GM19240 (cell line): ENCODE data around the gene RNU6-9.
A peak's percentile ranks its signal among the peaks of the same experiment; 100 is the strongest.
"Not testable (repeated sequence)": the region's sequence is repeated elsewhere in the genome, so short reads cannot be mapped to it uniquely, and the experiment has no call there.

Experiments used
- DNase-seq: peaks from one replicate; pipeline ENCODE4 v3.0.0; 2011; ENCODE audit warnings: low spot score; ENCODE audit not compliant: insufficient read length

Gene RNU6-9

GRCh38 chr19:877992-878660 is 15.2 kb upstream of the RNU6-9 start:
- DNase-seq = not testable (repeated sequence)

DNA sequence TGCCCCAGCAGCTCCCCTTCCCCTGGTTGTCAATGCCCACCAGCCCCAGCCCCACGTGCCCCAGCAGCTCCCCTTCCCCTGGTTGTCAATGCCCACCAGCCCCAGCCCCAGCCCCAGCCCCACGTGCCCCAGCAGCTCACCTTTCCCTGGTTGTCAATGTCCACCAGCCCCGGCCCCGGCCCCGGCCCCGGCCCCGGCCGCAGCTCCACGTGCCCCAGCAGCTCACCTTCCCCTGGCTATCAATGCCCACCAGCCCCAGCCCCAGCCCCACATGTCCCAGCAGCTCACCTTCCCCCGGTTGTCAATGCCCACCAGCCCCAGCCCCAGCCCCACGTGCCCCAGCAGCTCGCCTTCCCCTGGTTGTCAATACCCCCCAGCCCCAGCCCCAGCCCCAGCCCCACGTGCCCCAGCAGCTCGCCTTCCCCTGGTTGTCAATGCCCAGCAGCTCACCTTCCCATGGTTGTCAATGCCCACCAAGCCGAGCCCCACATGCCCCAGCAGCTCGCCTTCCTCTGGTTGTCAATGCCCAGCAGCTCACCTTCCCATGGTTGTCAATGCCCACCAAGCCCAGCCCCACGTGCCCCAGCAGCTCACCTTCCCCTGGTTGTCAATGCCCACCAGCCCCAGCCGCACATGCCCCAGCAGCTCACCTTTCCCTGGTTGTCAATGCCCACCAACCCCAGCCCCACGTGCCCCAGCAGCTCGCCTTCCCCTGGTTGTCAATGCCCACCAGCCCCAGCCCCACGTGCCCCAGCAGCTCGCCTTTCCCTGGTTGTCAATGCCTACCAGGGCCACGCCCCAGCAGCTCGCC is 14.3 kb upstream of the RNU6-9 start:
- DNase-seq = not testable (repeated sequence)

- DNase-seq = no peak
Observed at GRCh38 chr19:879711-880438, 13.4 kb upstream of the RNU6-9 start.

- DNase-seq = no peak
Observed at GRCh38 chr19:881385-882071, 11.8 kb upstream of the RNU6-9 start.

- no peak for DNase-seq
Observed at GRCh38 chr19:882871-883497, 10.3 kb upstream of the RNU6-9 start.

- no peak for DNase-seq
Observed at GRCh38 chr19:883661-884211, 9.5 kb upstream of the RNU6-9 start.

DNA sequence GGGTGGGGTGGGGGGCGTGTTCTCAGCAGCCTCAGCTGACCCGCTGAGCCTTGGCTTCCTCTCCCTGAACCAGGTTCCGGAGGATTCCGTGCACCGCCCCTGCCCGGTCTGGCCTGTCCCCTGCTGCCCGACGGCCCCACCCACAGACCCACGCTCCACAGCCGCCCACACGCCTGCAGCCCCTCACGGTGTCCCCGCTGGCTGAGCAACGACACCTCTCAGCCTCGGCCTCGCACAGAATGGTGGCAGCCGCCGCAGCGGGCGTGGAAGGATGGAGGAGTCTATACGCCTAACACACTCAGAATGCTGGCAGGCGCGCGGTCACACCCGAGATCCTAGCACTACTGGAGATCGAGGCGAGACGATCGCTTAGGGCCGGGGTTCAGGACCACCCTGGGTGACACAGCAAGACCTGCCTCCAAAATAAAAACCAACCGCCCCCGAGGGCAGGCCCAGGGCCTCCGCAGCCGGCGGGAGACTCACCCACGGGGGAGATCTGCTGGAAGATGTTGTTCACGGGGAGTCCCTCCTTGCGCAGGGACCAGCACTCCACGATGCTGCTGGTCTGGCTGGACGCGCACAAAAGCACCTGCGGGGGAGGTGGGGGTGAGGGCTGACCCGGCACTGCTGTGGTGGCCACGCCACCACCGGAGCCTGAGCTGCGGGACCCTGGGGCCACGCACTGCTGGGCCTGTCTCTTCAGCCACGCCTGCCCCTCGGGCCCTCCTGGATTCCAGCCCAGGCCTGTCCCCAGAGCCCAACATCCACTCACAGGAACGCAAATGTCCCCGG is 8.7 kb upstream of the RNU6-9 start:
- no peak for DNase-seq

DNA sequence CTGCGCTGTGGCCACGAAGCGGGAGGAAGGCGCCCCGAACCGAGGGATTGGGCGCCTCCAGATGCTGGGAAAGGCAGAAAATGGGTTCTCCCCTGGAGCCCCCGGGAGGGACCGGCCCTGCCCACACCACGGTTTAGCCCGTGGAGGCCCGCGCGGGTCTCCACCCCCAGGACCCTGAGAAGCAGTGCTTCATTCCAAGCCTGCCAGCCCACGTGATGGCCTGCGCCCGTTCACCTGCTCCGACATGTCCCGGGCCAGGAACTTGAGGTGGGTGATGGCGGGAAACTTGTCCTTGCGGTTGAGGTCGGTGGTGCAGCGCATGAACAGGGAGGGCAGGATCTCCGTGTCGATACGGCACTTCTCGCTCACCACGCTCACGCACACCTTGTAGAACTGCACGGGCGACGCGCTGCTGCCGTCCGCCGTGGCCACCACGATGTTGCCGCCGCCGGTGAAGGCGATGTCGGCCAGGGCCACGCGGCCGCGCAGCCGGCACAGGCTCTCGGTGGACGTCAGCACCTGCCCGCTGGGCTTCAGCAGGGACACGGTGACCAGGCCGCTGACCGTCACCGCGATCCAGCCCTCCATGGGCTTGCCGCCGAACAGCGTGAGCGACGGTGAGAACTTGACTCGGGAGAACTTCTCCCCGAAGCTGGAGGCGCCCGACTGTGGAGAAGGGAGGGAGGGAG is 7.6 kb upstream of the RNU6-9 start:
- no peak for DNase-seq

- DNase-seq = no peak
Observed at GRCh38 chr19:887072-887471, 6.2 kb upstream of the RNU6-9 start.

DNA sequence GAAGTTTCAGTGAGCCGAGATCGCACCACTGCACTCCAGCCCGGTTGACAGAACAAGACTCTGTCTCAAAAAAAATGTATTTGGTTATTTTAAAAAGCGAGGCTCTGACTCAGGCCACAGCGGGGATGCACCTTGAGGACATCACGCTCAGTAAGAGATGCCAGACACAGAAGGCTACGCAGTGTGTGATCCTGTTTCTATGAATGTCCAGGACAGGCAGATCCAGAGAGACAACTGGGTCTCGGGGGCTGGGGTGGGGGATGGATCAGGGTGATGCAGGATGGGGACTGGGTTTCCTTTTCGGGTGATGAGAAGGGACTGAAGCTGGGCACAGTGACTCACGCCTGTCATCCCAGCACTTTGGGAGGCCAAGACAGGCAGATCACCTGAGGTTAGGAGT is 5.7 kb upstream of the RNU6-9 start:
- no peak for DNase-seq

DNA sequence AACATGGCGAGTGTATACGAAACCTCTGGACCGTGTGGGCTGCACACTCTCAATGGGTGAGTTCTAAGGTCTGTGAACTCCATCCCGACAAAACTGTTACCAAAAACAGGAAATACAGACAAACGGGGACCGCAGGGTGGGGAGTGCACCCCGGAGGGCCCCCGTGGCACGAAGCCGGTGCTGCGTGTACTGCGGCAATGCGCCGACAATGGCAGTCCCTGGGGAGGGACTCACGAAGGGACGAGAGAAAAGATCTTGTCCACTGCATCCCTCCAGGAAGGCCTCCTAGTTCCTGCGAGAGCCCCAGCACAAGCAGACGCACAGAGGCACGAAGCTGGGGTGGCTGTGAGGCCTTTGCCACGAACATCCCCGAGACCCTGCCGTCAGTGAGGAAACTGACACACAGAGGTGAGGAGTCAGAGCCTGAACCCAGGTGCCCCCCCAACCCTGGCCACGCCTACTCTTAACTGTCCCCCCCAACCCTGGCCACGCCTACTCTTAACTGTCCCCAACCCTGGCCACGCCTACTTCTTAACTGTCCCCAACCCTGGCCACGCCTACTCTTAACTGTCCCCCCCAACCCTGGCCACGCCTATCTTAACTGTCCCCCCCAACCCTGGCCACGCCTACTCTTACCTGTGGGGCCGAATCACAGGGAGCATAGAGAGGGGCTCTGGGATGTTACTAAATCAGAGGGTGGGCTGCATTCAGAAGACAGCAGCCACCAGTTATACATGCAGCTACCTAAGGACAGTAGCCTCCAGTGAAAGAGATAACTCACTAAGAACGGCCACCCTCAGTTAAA is 4.5 kb upstream of the RNU6-9 start:
- DNase-seq = no peak

DNA sequence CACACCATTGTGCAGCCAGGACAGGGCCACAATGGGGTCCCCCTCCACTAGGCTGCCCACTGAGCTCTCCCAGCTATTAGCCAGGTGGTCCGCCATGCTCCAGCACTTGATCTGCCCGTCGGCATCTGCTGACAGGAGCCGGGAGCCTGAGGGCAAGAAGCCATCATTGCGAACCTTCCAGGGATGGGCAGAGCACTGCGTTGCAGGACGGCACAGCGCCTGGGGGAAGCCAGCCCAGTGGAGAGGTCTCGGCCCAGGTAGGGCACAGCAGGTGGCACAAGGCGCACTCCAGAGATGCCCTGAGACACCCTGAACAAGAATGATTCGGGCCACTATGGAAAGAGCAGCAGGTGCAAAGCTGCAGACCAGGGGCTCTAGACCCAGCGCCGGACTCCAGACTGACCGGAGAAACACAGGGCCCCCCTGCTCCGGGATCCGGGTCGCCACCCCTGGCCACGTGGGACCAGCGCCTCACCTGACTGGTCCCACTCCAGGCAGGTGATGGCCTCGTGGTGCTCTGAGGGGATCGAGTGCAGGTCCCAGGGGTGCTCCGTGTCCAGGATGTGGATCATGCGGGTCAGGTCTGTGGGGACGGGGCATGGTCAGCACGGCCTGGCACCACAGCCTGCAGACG is 3.5 kb upstream of the RNU6-9 start:
- DNase-seq = no peak

DNA sequence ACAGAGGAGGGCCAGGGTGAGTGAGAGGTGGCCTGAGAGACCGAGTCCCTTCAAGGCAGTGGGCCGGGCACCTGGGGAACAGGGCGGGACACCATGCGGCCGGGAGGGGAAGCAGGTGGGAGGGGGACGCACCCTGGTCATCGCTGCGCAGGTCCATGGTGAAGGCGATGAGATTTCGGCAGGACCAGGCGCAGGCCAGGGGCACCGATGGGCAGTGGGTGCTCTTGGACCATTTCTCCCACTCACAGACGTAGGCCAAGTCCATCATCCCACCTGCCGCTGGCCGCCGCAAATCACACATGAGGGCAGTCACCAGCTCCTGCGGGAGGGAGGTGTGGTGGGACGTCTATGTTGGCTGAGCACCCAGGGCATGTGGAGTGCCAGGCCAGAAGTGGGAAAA is 2.5 kb upstream of the RNU6-9 start:
- DNase-seq = no peak

DNA sequence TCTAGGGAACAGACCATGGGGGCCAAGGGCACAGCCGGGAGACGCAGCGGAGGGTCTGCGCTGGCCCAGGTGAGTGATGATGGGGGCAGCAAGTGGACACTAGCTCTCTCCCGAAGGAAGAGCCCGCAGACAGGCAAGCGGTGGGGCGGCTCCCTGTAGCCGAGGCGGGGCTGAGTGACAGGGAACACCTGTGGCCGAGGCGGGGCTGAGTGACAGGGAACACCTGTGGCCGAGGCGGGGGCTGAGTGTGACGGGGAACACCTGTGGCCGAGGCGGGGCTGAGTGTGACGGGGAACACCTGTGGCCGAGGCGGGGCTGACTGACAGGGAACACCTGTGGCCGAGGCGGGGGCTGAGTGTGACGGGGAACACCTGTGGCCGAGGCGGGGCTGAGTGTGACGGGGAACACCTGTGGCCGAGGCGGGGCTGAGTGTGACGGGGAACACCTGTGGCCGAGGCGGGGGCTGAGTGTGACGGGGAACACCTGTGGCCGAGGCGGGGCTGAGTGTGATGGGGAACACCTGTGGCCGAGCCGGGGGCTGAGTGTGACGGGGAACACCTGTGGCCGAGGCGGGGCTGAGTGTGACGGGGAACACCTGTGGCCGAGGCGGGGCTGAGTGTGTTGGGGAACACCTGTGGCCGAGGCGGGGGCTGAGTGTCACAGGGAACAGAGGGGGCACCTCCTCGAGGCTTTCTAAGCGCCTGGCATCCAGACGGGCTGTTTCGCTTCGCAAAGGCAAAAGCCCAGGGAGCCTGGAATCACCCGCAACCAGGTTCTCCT is 1.7 kb upstream of the RNU6-9 start:
- DNase-seq = not testable (repeated sequence)

- DNase-seq = peak; percentile 60
Observed at GRCh38 chr19:892243-892893, 916 bp upstream of the RNU6-9 start.

DNA sequence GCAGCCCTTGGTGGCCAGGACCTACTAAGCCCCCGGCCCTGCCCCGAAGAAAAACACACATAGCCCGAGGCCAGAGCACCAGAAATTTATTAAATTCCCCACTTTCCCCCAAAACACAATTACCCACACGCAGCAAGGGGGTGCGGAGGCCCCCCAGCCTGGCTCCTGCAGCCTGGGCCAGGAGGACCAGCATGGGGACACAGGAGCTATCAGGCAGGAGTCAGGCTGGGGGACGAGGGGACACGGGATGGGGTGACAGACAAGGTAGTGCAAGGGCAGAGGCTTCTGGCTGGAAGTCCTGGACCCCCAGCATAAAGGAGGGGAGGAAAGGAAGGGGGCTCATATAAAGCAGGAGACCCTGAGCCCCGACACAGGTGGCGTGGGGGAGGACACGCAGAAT is 3.1 kb downstream of the RNU6-9 start:
- no peak for DNase-seq

DNA sequence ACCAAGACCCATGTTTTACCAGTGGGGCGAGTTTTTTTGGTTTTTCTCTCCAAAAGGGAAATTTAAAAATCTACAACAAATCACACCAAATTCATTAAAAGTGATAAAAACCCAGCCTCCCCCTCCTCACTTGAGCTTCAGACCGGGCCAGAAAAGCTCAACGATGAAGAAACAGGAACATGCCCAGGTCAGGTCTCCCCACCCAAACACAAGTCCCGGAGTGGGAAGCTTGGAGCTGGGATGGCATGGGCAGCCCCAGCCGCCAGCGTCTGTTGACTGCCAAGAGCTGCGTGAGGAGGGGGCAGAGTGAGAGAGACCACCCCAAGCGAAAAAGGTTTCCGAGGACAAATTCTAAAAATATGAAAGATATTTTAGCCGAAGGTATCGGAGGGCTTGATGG is 3.7 kb downstream of the RNU6-9 start:
- DNase-seq = no peak
